Fibroblast of villous mesenchyme (primary cell): ENCODE measurements around the gene CLRN3. TPM values are rescaled to one million over a fixed set of nuclear protein-coding genes. Genes with fewer than 3 reads are reported as not detected.

Source experiments
- DNase-seq: peaks from one replicate; pipeline ENCODE4 v3.0.0-alpha.2; 2010; ENCODE audit warnings: low read depth
- H3K4me3 ChIP-seq: 2 replicates; pipeline ENCODE4 v1.5.1; 2011; ENCODE audit warnings: low read depth, mild to moderate bottlenecking, low read length
- total RNA-seq: library from RNA; depleted of rRNA; stranded (reverse); fragments of >200 nt; gene quantifications from 2 replicates; pipeline ENCODE4 v1.2.3, GENCODE V29; 2012
- TF ChIP-seq, protein P1 (sequence below): IDR thresholded peaks from 2 replicates; pipeline ENCODE4 v1.5.1; 2012; ENCODE audit warnings: low read depth, mild to moderate bottlenecking, low read length; ENCODE audit not compliant: insufficient read depth

CLRN3 gene
- total RNA-seq, 1 donor, result not detected

DNA sequence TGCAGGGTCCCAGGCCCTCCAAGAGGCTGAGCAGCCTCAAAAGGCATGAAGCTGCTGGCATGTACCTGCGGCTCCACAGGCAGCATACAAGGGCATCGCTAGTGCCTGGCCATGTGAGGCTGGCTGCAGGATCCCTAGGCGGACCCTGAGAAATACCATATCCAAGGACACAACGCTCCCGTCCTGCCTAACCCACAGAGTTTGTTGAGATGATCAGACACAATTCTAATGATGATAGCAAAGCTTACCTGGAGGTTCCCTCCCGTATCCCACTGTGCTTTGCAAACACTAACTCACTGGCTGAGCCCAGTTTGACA is 17.3 kb downstream of the CLRN3 start:
- TF ChIP-seq, protein P1, sequence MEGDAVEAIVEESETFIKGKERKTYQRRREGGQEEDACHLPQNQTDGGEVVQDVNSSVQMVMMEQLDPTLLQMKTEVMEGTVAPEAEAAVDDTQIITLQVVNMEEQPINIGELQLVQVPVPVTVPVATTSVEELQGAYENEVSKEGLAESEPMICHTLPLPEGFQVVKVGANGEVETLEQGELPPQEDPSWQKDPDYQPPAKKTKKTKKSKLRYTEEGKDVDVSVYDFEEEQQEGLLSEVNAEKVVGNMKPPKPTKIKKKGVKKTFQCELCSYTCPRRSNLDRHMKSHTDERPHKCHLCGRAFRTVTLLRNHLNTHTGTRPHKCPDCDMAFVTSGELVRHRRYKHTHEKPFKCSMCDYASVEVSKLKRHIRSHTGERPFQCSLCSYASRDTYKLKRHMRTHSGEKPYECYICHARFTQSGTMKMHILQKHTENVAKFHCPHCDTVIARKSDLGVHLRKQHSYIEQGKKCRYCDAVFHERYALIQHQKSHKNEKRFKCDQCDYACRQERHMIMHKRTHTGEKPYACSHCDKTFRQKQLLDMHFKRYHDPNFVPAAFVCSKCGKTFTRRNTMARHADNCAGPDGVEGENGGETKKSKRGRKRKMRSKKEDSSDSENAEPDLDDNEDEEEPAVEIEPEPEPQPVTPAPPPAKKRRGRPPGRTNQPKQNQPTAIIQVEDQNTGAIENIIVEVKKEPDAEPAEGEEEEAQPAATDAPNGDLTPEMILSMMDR, result no peak
- no peak for DNase-seq
- no peak overlapping the region for H3K4me3 ChIP-seq

DNA sequence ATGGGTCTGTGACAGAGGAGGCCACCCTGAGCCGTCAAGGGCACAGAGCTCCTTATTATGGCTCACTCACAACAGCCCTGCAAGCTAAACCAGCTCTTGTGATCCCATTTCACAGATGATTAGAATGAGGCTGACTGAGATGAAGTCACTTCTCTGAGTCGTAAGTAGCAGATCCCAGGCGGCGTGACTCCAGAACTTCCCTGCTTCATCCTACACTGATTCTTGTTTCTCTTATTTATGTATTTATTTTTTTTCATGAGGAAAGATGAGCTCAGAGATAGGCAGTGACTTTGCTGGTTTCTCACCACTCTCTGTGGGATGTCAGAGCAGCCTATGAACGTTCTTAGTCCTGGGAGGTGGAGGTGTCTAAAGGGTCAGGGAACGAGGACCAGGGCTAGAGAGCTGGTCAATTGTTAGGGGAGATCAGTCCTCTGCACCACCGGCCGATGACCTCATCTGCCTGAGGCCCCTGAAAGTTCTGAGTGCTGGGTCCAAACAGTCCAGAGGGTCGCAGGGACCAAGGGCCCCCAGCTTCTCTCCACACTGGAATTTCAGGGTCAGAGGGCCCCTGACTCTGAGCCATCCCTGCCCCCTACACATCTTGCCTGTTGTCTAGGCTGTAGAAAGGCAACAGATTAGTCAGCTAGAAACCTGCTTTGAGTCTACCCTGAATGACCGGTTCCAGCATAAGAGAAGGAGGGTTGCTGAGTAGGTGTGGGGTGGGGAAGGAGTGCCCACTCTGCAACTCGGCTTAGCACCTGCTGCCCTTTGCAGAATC is 17.9 kb downstream of the CLRN3 start:
- TF ChIP-seq, protein P1, result no peak
- no peak for DNase-seq
- no peak overlapping the region for H3K4me3 ChIP-seq

DNA sequence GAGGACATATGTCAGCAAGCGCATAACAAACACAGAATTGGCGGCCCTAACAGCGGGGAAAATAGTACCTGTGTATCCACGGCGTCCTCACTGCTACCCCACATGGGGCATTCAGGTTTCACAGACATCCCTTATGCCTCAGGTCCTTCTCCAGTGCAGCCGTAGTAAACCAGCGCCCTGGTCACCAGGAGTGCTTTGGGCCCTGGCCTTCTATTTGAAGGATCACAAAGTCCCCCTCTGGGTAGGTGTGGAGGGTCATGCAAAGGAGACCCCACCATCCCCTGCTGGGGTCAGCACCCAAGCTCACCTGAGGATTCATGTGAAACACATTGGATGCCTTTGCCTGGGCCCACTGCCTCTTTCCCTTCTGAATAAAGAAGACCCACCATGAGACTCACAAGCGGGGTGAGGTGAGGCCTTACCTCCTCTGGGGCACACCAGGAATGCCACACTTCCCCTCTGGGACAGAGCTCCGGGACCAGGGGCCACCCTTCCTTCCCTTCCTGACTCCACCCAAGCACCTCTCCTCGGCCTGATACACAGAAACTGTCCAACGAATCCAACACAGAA is 18.8 kb downstream of the CLRN3 start:
- TF ChIP-seq, protein P1, result no peak
- H3K4me3 ChIP-seq, result no peak overlapping the region
- no peak for DNase-seq

DNA sequence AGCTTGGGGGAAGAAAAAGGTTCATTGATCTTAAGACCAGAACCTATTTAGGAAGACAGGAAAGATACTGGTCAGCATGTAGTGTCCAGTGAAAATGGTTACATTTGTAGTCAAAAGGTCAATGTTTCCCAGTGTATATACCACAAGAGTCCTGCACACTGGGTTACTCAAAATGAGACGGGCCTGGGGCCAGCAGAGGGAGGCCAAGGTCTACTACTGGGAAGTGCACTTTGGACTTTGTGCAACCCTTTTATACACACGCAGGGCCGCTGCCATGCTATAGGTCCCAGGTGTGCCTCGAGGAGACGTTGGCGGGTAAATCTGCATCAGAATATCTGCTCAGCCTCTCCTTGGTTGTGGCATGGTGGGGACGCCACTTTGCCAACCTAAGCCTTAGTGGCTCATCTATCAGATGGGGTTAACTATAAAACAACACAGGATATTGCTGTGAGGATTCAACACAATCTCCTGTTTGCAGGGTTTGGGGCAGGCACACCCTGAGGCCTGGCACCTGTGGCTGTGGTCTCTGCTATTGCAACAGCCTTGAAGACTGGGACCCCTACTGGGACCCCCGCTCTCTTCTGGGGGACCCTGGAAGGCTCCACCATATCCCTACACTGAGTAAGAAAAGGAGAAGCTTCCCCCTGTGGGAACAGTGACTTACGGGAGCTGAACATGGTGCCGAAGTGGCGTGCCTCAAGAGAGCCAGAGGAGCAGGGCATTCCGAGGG is 19.7 kb downstream of the CLRN3 start:
- H3K4me3 ChIP-seq, result no peak overlapping the region
- TF ChIP-seq, protein P1, result peak; percentile 17
- DNase-seq, result no peak

DNA sequence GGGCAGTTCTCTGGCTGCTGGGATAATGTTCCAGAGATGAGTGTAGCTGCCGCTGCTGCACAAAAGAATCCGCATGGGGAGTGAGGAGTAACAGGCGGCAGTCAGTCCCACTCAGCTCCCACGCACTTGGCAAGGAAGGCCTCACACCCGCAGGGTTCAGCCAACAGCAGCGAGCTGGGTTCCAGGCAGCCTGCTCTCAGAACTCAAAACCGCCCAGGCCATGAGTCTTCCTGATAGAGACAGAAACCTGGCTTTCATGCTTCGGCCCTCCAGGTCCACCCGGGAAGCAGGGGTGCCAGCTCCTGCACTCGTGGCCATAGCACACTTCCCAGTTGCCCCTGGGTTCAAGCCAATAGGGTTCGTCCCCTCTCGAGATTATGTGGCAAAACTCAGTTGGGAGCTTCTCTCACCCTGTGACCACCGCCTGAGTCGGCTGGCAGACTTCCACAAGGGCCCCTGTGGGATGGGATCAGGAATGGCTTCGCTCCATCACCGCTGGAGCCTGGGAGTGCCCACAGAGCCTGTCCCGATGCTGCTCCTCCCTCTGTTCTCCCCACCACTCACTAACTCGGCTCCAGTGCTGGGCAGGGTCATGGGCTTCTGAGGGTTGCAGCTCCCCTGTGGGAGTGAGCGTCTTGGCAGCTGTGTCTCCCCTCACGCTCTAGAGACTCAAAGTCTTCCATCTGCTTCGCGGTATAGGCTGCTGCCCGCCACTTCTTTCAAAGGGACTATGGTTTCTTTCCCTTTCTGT is 20.6 kb downstream of the CLRN3 start:
- TF ChIP-seq, protein P1, result no peak
- no peak overlapping the region for H3K4me3 ChIP-seq

DNA sequence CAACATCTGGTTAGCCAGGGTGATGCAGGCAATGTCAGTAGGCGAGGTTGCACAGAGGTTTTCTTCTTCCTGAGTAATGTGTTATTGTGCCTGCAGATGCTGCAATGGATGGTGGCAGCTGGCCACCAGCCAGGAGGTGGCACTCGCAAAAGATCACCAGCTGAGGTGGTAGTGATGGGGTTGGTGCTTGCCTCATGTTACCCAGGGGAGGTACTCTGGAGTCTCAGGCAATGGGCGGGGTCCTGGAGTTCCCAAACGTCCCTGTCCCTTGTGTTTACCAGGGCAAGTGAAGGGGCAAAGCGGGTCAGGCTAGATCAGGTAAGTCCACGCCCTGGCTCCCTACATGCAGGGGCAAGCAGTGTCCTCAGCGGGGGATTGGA is 21.1 kb downstream of the CLRN3 start:
- H3K4me3 ChIP-seq, result no peak overlapping the region
- DNase-seq, result no peak
- TF ChIP-seq, protein P1, result no peak

More for the DNA sequence above, 20.6 kb downstream of the CLRN3 start:
- peak; percentile 36 for DNase-seq
